ENCODE measurements around the gene GRHL1. TPM values are rescaled to one million over a fixed set of nuclear protein-coding genes. Genes with fewer than 3 reads are reported as not detected.

GRHL1 gene
- total and polyA plus RNA-seq, 4 donors, result 3.6 to 13.7 (median 6.1) TPM

DNA sequence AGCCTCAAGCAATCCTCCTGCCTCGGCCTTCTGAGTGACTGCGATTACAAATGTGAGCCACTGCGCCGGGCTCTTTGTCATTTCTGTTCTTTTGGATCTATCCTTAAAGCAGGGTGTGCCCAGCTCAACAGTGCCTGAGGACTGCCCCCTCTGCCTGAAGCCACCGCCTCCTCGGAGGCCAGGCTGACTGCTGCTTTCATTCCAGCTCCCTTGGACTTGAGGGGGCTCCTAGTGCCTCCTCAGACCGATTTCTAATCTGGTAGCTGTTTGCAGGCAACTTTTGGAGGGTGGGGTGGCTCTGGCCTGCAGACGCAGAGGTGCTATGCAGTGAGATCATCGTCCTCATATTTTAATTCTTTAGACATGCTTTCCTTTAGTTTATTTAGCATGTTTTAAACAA is 55.9 kb downstream of the GRHL1 start:
- no peak overlapping the region for H3K9ac ChIP-seq (ENCODE audit: low read depth in 1 of 2, low read length in 2 of 2)
- DNase-seq (ENCODE audit: low spot score), result no peak
- no peaks in the 10 kb centered on the region for H3K27me3 ChIP-seq (ENCODE audit: control insufficient read depth in 4 of 4, insufficient read depth in 4 of 4, low read length in 3 of 4)
- peaks cover 11 to 32% (median 30%) of the 10 kb centered on the region in 4 donors for H3K4me1 ChIP-seq (ENCODE audit: control insufficient read depth in 4 of 4, insufficient read depth in 4 of 4, low read length in 3 of 4)
- 93% methylated on average over 9 of the region's 9 CpGs for WGBS
- no peaks in the 10 kb centered on the region for H3K36me3 ChIP-seq (ENCODE audit: control insufficient read depth in 4 of 4, insufficient read depth in 3 of 4, low read depth in 1 of 4, low read length in 3 of 4)
- TF ChIP-seq SP1 (IDR thresholded peaks at IDR 0.05), result no peak
- TF ChIP-seq NR2F2 (IDR thresholded peaks at IDR 0.05), result no peak
- TF ChIP-seq JUND (IDR thresholded peaks at IDR 0.05), result no peak
- TF ChIP-seq YY1 (IDR thresholded peaks at IDR 0.05), result no peak
- no peak for TF ChIP-seq RAD21 (IDR thresholded peaks at IDR 0.05)
- TF ChIP-seq, protein P1, sequence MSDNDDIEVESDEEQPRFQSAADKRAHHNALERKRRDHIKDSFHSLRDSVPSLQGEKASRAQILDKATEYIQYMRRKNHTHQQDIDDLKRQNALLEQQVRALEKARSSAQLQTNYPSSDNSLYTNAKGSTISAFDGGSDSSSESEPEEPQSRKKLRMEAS (IDR thresholded peaks at IDR 0.05), result no peak
- TF ChIP-seq HNF4A (conservative IDR thresholded peaks at IDR 0.05), result no peak
- no peak for TF ChIP-seq GABPA (IDR thresholded peaks at IDR 0.05 in 1 of 2, conservative IDR thresholded peaks at IDR 0.05 in 1 of 2)
- TF ChIP-seq, protein P2, sequence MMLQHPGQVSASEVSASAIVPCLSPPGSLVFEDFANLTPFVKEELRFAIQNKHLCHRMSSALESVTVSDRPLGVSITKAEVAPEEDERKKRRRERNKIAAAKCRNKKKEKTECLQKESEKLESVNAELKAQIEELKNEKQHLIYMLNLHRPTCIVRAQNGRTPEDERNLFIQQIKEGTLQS (IDR thresholded peaks at IDR 0.05), result no peak
- TF ChIP-seq, protein P3, sequence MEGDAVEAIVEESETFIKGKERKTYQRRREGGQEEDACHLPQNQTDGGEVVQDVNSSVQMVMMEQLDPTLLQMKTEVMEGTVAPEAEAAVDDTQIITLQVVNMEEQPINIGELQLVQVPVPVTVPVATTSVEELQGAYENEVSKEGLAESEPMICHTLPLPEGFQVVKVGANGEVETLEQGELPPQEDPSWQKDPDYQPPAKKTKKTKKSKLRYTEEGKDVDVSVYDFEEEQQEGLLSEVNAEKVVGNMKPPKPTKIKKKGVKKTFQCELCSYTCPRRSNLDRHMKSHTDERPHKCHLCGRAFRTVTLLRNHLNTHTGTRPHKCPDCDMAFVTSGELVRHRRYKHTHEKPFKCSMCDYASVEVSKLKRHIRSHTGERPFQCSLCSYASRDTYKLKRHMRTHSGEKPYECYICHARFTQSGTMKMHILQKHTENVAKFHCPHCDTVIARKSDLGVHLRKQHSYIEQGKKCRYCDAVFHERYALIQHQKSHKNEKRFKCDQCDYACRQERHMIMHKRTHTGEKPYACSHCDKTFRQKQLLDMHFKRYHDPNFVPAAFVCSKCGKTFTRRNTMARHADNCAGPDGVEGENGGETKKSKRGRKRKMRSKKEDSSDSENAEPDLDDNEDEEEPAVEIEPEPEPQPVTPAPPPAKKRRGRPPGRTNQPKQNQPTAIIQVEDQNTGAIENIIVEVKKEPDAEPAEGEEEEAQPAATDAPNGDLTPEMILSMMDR (IDR thresholded peaks at IDR 0.05; ENCODE audit: low read depth, low read length, missing input control), result no peak
- no peak for TF ChIP-seq FOXA2 (IDR thresholded peaks at IDR 0.05)
- no peak for TF ChIP-seq EGR1 (IDR thresholded peaks at IDR 0.05; ENCODE audit: low read depth in 2 of 2)
- no peak for TF ChIP-seq HNF4G (IDR thresholded peaks at IDR 0.05)
- TF ChIP-seq, protein P4, sequence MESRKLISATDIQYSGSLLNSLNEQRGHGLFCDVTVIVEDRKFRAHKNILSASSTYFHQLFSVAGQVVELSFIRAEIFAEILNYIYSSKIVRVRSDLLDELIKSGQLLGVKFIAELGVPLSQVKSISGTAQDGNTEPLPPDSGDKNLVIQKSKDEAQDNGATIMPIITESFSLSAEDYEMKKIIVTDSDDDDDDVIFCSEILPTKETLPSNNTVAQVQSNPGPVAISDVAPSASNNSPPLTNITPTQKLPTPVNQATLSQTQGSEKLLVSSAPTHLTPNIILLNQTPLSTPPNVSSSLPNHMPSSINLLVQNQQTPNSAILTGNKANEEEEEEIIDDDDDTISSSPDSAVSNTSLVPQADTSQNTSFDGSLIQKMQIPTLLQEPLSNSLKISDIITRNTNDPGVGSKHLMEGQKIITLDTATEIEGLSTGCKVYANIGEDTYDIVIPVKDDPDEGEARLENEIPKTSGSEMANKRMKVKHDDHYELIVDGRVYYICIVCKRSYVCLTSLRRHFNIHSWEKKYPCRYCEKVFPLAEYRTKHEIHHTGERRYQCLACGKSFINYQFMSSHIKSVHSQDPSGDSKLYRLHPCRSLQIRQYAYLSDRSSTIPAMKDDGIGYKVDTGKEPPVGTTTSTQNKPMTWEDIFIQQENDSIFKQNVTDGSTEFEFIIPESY (IDR thresholded peaks at IDR 0.05), result no peak
- TF ChIP-seq FOXA1 (IDR thresholded peaks at IDR 0.05), result no peak
- no peak for TF ChIP-seq RXRA (IDR thresholded peaks at IDR 0.05)
- no peak for TF ChIP-seq TAF1 (conservative IDR thresholded peaks at IDR 0.05)
- no peaks in the 10 kb centered on the region for H3K9me3 ChIP-seq (ENCODE audit: control insufficient read depth in 4 of 4, low read length in 3 of 4)
- no peak overlapping the region for H3K27ac ChIP-seq (ENCODE audit: low read depth in 1 of 2, low read length in 2 of 2)
- no peak overlapping the region for H3K4me3 ChIP-seq (ENCODE audit: low read depth in 1 of 3, low read length in 3 of 3)

GRCh38 chr2:10007921-10008808 is 56.7 kb downstream of the GRHL1 start:
- Histone ChIP-seq H3K9ac (ENCODE audit: low read depth in 1 of 2, low read length in 2 of 2) (no peak overlapping the region), H3K9me3 (ENCODE audit: control insufficient read depth in 4 of 4, low read length in 3 of 4) (no peaks in the 10 kb centered on the region), H3K27ac (ENCODE audit: low read depth in 1 of 2, low read length in 2 of 2) (no peak overlapping the region), H3K27me3 (ENCODE audit: control insufficient read depth in 4 of 4, insufficient read depth in 4 of 4, low read length in 3 of 4) (no peaks in the 10 kb centered on the region), H3K36me3 (ENCODE audit: control insufficient read depth in 4 of 4, insufficient read depth in 3 of 4, low read depth in 1 of 4, low read length in 3 of 4) (no peaks in the 10 kb centered on the region), H3K4me3 (ENCODE audit: low read depth in 1 of 3, low read length in 3 of 3) (no peak overlapping the region), H3K4me1 (ENCODE audit: control insufficient read depth in 4 of 4, insufficient read depth in 4 of 4, low read length in 3 of 4) (peaks cover 11 to 32% (median 30%) of the 10 kb centered on the region in 4 donors)
- WGBS, result 89% methylated on average over 22 of the region's 22 CpGs
- TF ChIP-seq REST (IDR thresholded peaks at IDR 0.05), result no peak
- TF ChIP-seq EGR1 (IDR thresholded peaks at IDR 0.05; ENCODE audit: low read depth in 2 of 2), result no peak
- TF ChIP-seq RAD21 (IDR thresholded peaks at IDR 0.05), result no peak
- no peak for TF ChIP-seq NR2F2 (IDR thresholded peaks at IDR 0.05)
- no peak for TF ChIP-seq SP1 (IDR thresholded peaks at IDR 0.05)
- TF ChIP-seq TAF1 (conservative IDR thresholded peaks at IDR 0.05), result no peak
- TF ChIP-seq GABPA (IDR thresholded peaks at IDR 0.05 in 1 of 2, conservative IDR thresholded peaks at IDR 0.05 in 1 of 2), result no peak
- TF ChIP-seq, protein P2 (IDR thresholded peaks at IDR 0.05), result no peak
- no peak for TF ChIP-seq HNF4G (IDR thresholded peaks at IDR 0.05)
- TF ChIP-seq HNF4A (conservative IDR thresholded peaks at IDR 0.05), result no peak
- TF ChIP-seq, protein P3 (IDR thresholded peaks at IDR 0.05; ENCODE audit: low read depth, low read length, missing input control), result no peak
- TF ChIP-seq JUND (IDR thresholded peaks at IDR 0.05), result no peak
- TF ChIP-seq YY1 (IDR thresholded peaks at IDR 0.05), result no peak
- no peak for DNase-seq (ENCODE audit: low spot score)

All from liver (tissue), 9 donors.